GM18526 (cell line): ENCODE results near the gene WDR74.

Experiments used
- POLR2A ChIP-seq: IDR thresholded peaks from 3 replicates; pipeline ENCODE4 v1.6.1; 2011; ENCODE audit not compliant: insufficient read length; ENCODE audit errors: extremely low read depth

WDR74 gene

GRCh38 chr11:62839050-62839945 lies at the start of gene WDR74:
Gene WDR74, minus strand, starts transcription at chr11:62839590. Its CDS starts 20 bp downstream, at chr11:62839570.
- peak; percentile 92 for TF ChIP-seq POLR2A

- TF ChIP-seq POLR2A, result no peak
These were observed 49.7 kb upstream of the WDR74 start for GRCh38 chr11:62889126-62889483.

- TF ChIP-seq POLR2A, result no peak
These were observed 49.0 kb upstream of the WDR74 start for GRCh38 chr11:62888406-62888805.

- no peak for TF ChIP-seq POLR2A
These were observed 45.9 kb upstream of the WDR74 start for GRCh38 chr11:62885137-62885750.

- TF ChIP-seq POLR2A, result no peak
These were observed 44.3 kb upstream of the WDR74 start for GRCh38 chr11:62883673-62884072.

GRCh38 chr11:62882788-62883501 lies 43.6 kb upstream of the WDR74 start:
- no peak for TF ChIP-seq POLR2A

- no peak for TF ChIP-seq POLR2A
These were observed 43.0 kb upstream of the WDR74 start for GRCh38 chr11:62882431-62882749.

- peak; percentile 40 for TF ChIP-seq POLR2A
These were observed 42.4 kb upstream of the WDR74 start for GRCh38 chr11:62881579-62882430.

- peak; percentile 99 for TF ChIP-seq POLR2A
These were observed 41.6 kb upstream of the WDR74 start, which contains the start of gene SLC3A2 for GRCh38 chr11:62880803-62881578. Gene SLC3A2, plus strand, starts transcription at chr11:62880896. Its CDS starts 128 bp downstream, at chr11:62881024.

GRCh38 chr11:62880231-62880802 lies 40.9 kb upstream of the WDR74 start:
- no peak for TF ChIP-seq POLR2A

GRCh38 chr11:62879235-62879978 lies 40.0 kb upstream of the WDR74 start:
- no peak for TF ChIP-seq POLR2A

- TF ChIP-seq POLR2A, result no peak
These were observed 37.3 kb upstream of the WDR74 start for GRCh38 chr11:62876712-62877111.
